Renal pelvis (tissue), 4 donors: ENCODE data around the gene RNF151. TPM values are rescaled to one million over a fixed set of nuclear protein-coding genes. Genes with fewer than 3 reads are reported as not detected.

Experiments used
- DNase-seq: peaks from one replicate; pipeline ENCODE4 v3.0.0-alpha.2; 2013
- polyA plus RNA-seq, 3 donors: library from polyadenylated mRNA; unstranded; fragments of 120-200 nt; gene quantifications; one replicate each; pipeline ENCODE4 v1.2.1, GENCODE V29; 2013; ENCODE audit not compliant: insufficient read length in 3 of 3

The RNF151 gene
- polyA plus RNA-seq, 3 donors: not detected

GRCh38 chr16:1976951-1977874, 10.6 kb downstream of the RNF151 start:
- DNase-seq: no peak

GRCh38 chr16:1977875-1978268, 11.2 kb downstream of the RNF151 start:
- DNase-seq: no peak

GRCh38 chr16:1978476-1979120, 11.9 kb downstream of the RNF151 start:
- DNase-seq: no peak

GRCh38 chr16:1979271-1980029, 12.8 kb downstream of the RNF151 start:
- DNase-seq: no peak

GRCh38 chr16:1980030-1980769, 13.5 kb downstream of the RNF151 start:
- no peak for DNase-seq

DNA sequence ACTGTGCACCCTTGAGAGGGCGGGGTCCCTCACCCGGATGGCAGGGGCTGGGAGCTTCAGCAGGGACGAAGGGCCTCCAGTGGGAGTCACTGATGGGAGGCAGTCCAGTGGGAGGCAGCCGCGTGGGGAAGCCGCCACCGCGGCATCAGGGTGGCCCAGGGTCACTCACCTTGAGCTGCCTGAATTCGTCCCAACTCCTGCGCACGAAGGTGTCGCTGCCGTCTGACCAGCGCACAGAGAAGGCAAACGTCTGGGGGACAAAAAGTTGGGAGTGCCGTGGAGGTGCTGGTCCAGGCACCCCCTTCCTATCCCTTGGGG, 14.1 kb downstream of the RNF151 start:
- DNase-seq: no peak

- DNase-seq: no peak
These were observed 14.8 kb downstream of the RNF151 start, which contains the start of gene NOXO1 for GRCh38 chr16:1981398-1981836. Gene NOXO1 (minus strand): TSS chr16:1981469. CDS start chr16:1981179, 290 bp downstream.

- no peak for DNase-seq
These were observed 15.4 kb downstream of the RNF151 start for GRCh38 chr16:1982013-1982433.

DNA sequence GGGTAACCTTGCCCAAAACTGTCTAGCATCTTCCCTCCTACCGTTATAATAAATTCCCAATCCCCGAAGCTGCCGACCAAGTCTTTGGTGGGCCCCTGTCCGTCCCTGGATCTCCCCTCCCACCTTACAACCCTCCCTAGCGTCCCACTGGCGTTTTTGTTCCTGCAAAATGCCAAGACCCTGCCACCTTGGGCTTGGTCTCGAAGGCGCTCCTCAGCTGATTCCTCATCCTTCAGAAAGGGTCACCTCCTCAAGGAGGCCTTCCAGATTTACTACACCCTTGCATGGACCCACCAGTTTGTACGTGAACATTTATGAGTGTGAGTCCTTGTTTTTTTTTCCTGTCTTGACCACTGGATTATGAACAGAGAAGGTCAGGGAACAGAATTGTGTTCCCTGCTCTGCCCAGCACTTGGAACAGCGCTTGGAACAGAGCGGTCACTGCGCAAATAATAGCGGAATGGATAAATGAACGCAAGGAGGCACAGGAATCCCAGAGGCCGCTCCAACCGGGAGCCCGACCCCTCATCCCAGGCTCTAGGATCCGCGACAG, 16.4 kb downstream of the RNF151 start:
- no peak for DNase-seq

DNA sequence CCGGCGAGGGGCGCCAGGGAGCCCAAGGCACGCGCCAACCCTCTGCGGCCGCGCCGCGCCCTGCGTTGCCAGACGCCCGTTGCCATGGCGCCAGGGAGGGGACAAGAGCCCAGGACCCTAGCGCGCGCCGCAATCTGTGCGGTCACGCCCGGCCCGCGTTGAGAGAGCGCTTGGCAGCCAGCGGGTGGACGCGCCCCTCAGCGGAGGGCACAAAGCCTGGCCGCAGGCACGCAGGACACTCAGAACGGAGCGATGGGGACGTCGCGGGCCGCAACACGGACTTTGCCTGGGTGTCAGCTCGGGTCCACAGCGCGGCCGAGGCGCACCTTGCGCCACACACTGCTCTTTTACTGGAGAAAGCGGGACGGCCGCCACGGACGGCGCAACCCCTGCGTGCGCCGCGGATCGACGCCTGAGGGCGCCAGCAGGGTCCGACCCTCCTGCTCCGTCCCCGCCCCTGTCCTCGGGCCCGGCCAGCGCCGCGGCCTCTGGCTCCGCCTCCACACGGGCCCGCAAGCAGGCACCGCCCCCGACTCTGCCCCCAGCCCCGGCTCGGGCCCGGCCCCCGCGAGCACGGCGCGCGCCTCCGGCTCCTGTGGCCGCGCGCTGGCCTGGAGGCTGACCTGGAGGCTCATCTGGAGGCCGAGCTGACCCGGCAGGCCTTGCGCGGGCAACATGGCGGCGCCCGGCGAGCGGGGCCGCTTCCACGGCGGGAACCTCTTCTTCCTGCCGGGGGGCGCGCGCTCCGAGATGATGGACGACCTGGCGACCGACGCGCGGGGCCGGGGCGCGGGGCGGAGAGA, 17.1 kb downstream of the RNF151 start, which contains the start of gene GFER:
TSS of gene GFER (plus strand) at position 650 of the 803 bp plus-strand sequence. CDS start at position 676, 26 bp downstream.
- DNase-seq: peak; percentile 90

DNA sequence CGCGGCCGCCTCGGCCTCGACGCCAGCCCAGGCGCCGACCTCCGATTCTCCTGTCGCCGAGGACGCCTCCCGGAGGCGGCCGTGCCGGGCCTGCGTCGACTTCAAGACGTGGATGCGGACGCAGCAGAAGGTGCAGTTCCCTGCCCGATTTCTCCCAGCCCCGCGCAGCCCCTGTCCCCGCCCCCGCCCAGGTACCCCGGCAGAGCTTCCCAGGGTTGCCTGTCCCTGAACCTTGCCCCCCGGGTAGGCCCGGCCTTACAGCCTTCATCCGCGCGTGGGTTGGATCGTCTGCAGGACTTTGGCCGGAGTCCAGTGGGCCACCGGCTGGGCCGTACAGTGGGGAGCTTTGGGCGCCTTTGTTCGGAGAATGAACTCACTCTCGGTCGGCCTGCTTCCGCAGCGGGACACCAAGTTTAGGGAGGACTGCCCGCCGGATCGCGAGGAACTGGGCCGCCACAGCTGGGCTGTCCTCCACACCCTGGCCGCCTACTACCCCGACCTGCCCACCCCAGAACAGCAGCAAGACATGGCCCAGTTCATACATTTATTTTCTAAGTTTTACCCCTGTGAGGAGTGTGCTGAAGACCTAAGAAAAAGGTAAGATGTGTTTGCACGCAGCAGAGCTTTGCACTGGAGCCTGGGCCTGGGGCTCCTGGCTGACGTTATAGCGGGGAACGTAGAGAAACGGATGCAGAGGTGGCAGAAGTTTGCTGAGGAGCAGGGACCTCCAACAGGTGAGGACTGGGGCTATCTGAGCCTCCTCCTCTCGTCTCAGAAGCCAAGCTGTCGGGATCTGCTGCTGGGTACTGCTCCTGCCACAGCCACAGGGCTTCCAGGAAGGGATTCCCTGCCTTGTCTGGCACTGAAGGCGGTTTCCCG, 17.9 kb downstream of the RNF151 start:
- DNase-seq: no peak

DNA sequence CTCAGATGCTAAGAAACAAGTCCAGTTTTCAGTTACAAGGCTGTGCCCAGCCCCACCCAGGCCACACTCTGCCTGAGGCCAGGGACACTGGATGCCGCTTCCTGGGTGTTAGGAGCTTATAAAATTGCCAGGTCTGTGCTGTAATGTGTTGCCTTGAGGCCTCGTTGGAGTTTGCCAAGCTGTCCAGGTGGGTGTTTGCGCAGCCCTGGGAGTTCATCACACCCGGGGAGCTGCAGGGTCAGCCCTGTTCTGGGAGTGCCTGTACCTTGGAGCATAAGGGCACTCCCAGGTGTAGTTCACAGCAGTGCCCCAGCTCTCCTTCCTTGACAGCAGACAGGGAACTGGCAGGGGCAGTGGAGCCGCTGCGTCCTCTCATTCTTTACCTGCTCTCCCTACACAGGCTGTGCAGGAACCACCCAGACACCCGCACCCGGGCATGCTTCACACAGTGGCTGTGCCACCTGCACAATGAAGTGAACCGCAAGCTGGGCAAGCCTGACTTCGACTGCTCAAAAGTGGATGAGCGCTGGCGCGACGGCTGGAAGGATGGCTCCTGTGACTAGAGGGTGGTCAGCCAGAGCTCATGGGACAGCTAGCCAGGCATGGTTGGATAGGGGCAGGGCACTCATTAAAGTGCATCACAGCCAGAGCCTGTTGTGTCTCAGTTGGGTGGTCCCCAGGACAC, 19.0 kb downstream of the RNF151 start:
- DNase-seq: no peak

GRCh38 chr16:1987198-1987597, 20.5 kb downstream of the RNF151 start:
- DNase-seq: no peak

DNA sequence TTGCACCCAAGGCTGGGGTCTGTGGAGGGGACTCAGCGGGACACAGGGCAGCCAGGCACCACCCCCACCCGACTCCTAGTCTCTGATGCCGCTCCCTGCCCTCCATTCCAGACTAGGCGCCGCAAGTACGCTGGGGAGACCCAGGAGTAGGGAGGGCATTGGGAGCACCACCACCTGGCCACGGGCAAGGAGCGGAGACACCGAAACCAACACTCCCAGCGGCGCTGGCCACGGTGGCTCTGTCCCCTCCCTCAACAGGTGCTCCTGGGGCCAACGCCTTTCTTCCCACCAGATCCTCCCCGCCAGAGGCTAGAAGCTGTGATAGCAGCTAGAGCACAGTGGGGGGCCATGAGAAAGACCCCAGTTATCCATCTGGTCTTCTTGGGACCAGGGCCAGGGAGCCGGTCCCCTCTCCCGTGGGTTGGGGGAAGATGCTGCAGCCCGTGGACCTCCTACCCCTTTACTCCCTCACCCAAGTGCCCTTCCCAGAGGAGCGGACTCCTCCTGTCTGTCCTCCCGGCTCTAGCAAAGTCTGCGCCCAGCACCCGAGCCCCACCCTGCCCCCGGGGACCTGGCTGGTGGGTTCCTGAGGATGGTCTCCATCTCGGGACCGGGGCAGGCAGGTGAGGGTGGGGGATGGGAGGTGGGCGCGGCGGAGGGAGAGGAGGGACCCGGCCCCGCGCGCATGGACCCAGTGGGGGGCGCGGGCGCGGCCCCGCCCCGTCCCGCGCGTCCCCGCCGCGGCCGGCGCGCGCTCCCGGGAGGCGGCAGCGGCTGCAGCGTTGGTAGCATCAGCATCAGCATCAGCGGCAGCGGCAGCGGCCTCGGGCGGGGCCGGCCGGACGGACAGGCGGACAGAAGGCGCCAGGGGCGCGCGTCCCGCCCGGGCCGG, 22.8 kb downstream of the RNF151 start, which contains the start of gene SYNGR3:
TSS of gene SYNGR3 (plus strand) at position 762 of the 892 bp plus-strand sequence. CDS start 133 bp downstream, outside the sequence.
- no peak for DNase-seq

GRCh38 chr16:1990101-1990350, 23.4 kb downstream of the RNF151 start:
- no peak for DNase-seq

- no peak for DNase-seq
These were observed 23.9 kb downstream of the RNF151 start for GRCh38 chr16:1990351-1991134.

GRCh38 chr16:1991135-1991551, 24.5 kb downstream of the RNF151 start:
- no peak for DNase-seq
